ENCODE data around the gene TANGO6.

DNA sequence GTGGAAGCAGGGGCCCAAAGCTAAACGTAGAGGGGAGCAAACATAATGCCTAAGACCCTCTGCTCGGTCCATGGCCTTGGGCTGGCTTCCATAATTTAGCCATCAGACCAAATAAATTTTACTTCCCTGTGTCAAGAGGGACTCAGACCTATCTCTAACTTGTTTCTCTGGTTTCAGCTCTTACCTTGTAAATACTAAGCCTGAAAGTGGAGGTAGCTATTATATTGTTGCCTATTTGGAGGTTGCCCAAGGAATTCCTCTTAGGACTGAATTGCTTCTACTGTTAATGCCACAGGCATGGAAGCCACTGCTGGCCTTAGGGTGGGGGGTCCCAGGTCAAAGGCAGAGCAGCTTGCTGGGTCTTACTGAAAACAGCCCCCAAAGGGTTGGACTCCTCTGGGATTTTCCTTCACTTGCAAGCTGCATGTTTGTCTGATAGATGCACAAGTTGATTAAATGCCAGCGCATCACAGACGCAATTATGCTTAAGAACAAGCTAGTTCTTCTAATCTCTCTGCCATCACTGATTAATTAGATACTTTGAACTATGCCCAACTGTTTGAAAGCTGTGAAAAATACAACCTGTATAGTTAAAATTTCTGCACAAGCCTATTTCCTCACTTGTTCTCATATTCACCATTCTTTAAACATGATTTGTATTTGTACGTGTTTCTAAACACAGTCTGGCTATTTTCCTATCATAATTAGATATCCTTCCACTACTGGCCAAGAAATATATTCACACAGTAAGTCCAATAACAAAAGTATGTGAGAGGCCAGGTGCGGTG lies 194.2 kb downstream of the TANGO6 start:
- TF ChIP-seq CTCF (conservative IDR thresholded peaks at IDR 0.05; ENCODE audit: low read depth, low read length) (no peak), EZH2 (IDR thresholded peaks at IDR 0.05; ENCODE audit: borderline replicate concordance, low read depth, low read length, poor library complexity, severe bottlenecking) (no peak)
